DMS153 treated with DMSO at 0.1 percent for 48 hours (cell line): ENCODE measurements around the gene ATP11A.
"Not testable (repeated sequence)": the region's sequence is repeated elsewhere in the genome, so short reads cannot be mapped to it uniquely, and the experiment has no call there.

Experiments used
- DNase-seq: peaks from one replicate; lab custom pipeline; 2025; ENCODE audit not compliant: unreplicated experiment; lab: John Stamatoyannopoulos, UW

Gene ATP11A

DNA sequence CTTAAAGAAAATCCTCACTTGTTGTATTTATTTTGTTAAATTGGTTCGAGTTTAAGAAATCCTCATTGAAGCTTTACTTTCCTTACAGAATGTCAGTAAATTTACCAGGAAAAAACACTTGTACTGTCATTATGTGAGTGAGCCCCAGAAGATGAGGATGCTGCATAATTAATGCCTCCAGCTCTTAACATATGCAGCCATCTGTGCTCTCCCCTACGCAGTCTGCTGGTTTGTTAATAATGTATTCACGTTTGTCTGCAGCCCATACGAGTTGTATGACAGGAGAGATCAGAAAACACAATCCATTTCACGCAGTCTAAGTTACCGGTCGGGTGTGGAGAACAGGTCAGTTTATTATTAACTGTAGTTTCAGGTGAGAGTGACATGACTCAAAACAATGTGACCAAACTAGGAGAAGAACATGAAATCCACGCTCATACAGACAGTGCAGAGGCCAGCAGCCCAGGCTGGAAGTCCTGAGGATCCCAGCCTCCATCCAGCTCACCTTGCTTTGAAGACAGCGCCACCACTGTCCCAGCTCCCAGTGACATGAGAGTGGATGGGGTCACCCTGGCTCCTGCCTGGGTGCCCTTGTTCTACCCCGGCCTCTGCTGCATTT is 19.8 kb upstream of the ATP11A start:
- no peak for DNase-seq

- DNase-seq, result no peak
These were observed 19.0 kb upstream of the ATP11A start for GRCh38 chr13:112670864-112671263.

DNA sequence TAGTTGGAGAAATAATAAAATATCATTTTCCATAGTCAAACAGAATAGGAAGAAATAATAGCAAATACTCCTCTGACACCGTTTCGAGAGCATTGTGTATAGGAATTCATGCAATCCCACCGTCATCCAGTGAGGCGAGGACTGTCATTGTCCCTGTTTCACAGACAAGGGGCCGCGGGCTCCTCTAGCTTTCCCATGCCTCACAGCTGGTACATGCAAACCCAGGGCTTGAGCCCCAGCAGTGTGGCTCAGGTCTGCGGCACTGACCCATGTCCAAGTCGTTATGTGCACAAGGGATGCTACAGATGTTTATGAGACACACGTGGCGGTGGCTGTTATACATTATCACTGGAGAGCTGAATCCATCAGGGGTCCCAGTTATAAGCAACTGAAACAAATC is 18.5 kb upstream of the ATP11A start:
- DNase-seq, result no peak

DNA sequence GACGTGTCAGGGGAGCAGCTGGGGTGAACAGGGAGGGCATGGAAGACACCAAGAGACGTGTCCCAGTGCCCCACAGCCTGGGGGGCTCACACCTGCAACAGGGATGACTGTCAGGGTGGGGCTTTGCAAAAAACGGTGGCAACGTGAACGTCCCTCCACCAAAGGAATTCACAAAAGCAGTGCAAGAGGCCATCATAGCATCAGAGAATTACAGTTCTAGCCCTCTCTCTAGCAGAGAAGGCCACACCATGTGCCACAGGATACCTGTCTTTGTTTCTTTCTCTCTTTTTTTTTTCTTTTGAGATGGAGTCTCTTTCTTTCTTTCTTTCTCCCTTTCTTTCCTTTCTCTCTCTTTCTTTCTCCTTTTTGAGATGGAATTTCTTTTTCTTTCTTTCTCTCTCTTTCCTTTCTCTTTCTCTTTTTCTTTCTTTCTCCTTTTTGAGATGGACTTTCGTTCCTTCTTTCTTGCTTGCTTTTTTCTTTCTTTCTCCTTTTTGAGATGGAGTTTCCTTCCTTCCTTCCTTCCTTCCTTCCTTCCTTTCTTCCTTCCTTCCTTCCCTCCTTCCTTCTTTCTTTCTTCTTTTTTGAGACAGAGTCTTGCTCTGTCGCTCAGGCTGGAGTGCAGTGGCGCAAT is 17.1 kb upstream of the ATP11A start:
- DNase-seq, result no peak

DNA sequence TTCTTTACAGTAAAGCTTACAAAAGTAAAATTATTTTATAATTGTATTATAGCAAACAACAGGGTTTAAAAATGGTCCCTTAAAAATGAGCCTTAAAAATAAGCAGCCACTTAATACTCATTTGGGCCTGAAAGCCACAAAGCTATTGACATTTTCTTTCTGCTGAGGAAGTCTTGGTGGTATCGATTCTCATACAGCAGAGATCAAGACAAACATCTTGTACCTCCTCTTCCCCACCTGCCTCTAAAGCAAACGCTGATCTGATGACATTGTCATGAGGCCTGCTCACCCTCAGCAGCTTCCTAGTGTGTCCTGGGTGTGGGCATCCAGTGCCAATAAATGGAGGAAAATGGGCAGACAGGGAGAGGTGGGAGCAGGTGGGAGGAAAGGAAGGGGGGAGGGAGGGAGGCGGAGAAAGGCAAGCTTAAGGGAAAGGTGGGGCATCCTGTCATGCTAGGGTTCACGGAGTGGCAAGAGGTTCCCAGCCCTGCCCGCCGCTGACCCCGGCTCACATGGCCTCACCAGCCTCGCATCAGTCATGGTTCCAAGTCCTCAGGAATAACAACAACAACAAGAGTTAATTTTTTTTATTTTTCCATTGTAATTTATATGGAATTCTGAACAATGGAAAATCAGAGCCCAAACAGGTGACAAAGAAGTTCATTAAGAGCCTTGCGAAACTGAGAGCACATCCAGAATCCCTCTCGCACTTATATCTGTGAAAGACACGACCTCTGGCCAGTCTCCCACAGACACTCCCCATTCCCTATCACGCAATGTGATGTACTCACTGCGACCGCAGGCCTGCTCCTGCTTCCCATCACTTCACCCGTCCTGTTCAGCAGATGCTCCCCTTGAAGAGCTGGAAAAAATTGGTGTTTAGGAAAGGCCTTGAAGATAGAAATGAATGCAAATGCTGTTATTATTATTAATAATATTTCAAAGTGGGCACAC is 15.1 kb upstream of the ATP11A start:
- no peak for DNase-seq

GRCh38 chr13:112675366-112675756 is 14.5 kb upstream of the ATP11A start:
- DNase-seq, result no peak

DNA sequence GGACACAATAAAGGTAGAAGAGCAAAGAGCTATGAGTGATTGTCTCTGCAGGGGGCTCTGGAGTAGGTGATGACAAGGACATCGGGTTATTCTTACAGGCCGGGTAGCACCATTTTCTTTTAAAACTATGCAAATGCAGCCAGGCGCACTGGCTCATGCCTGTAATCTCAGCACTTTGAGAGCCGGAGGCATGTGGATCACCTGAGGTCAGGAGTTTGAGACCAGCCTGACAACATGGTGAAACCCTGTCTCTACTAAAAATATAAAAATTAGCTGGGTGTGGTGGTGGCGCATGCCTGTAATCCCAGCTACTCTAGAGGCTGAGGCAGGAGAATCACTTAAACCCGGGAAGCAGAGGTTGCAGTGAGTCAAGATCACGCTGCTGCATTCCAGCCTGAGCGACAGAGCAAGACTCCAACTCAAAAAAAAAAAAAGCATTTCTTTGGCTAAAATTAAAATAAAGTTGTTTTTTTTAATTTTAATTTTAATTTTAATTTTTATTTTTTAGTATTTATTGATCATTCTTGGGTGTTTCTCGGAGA is 12.3 kb upstream of the ATP11A start:
- not testable (repeated sequence) for DNase-seq

DNA sequence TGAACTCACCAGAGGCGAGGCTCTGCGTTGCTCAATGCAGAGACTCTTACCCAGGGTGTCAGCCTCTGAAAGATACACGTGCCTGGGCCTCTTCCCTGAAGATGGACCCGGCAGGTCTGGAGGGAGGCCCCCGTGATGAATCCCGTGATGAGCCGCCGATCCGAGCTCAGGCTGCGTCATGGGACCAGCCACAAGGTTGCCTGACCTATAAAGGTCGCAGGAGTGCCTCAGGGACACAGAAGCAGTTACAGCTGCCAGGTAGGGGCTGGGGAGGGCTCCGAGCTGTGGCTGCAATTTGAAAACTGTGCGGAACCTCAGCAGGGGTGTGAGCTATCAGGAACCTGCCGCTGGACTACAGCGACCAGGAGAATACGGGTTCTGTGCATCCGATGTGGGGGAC is 10.5 kb upstream of the ATP11A start:
- no peak for DNase-seq

GRCh38 chr13:112679932-112680677 is 9.7 kb upstream of the ATP11A start:
- no peak for DNase-seq

GRCh38 chr13:112680741-112681360 is 9.0 kb upstream of the ATP11A start:
- no peak for DNase-seq

DNA sequence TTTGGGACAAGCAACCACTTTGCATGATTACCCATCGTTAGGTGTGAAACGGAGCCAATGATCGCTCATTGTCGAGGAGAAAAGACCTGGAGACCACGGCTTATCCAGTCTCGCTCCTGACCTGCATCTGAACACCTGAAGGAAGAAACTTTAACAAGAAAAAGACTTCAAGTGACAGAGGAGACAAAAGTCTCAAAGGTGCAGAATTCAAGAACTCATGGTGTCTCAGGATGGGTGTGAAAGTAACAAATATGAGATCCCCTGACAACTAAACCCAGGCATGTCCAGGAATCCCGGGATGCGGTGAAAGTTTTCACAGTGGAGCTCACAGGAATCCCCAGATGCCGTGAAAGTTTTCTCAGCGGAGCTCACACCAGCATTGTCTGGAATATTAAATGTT is 6.3 kb upstream of the ATP11A start:
- DNase-seq, result no peak

DNA sequence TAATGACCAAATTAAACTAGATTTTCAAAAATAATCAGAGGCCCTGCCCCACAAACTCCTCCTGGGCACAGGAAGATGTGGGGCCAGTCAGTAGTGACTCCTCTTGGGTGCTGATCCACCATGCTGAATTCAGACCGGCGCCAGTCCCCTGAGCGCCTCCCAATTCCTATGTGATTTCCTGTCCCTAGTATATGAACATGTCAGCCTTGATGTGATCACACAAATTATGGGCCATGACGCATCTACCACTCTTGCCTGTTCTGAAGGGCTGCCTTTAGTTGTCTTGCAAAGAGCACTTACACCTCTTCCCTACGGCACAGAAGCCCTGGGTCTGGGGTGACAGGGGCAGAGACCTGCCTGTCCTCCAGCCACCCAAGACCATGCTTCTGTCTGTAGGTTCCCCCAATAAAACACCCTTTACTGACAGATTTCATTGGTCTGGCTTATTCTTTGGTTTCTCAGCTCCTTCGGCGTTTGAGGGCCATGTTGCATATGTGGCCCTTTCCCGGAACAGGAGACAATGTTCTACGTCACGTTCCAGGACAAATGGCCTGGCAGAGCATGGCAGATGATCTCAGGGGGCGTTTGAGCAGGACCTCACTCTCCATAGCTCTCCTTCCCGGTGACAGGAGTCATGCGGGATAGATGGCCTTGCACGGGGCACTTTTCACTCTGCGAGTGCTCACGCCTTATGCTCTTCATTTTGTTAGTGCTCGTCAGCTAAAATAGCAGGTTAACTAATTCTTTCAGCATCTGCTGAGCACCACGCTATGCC is 5.6 kb upstream of the ATP11A start:
- no peak for DNase-seq

- DNase-seq, result not testable (repeated sequence)
These were observed 4.5 kb upstream of the ATP11A start for GRCh38 chr13:112685189-112685805.

DNA sequence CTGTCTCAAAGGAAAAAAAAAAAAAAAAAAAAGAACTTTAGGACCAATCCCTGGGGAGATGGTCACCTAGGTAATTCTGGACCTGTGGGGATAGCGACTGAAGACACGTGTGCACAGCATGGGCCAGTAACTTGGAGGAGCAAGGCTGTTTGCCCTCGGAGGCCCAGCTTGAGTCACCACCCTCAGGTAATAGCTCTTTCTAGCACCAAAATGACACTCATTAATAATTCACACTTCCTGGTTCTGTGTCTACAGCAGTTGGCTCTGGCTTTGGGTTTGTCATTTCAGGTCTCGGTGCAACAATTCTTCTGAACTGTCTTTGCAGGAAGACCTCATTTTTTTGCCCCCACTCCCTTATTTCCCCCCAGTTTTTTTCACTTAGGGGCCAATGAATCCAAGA is 3.9 kb upstream of the ATP11A start:
- peak; percentile 21 for DNase-seq

GRCh38 chr13:112686364-112686763 is 3.5 kb upstream of the ATP11A start:
- DNase-seq, result no peak

- DNase-seq, result no peak
These were observed 2.9 kb upstream of the ATP11A start for GRCh38 chr13:112686987-112687386.

- no peak for DNase-seq
These were observed 1.8 kb upstream of the ATP11A start for GRCh38 chr13:112687836-112688559.

DNA sequence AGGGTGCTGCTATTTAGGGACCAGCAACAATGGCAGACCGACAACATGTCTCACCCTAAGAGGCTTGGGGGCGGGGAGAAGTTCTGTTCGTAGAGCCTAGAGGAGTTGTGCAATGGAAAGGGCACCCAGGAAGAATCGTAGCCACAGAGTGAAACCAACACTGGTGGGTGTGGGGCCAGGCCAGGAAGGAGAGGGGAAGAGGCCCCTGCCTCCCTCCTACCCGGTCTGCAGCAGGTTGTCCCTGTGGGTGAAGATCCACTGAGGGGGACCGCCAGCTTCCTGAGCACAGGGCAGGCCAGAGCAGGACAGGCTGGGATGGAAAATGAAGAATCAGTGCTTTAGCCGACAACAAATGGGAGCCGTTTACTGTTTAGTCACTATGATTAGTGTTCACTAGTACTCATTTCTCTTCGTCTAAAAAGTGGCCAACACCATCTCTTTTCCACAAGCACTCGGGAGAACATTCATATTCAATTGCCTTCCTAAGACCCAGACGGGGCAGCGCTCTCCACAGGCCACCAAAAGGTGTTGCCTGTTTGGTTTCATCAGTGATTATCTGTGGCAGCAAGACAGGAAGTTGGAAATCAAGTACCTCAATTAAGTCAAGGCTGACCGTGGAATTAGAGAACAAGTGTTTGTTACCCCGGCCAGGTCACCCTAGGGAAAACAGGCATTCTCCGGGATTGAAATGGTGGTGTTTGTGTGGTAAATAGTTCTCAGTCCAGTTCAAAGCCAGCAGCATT is 1.1 kb upstream of the ATP11A start:
- DNase-seq, result no peak
